Endothelial cell of hepatic sinusoid (primary cell): ENCODE measurements around the gene THBS1.

Experiments used
- in situ Hi-C: cut with HindIII; loops from 2 replicates; pipeline ENCODE4 v1.10.0; 2017; ENCODE audit warnings: low sequenced_read_pairs

The THBS1 gene

GRCh38 chr15:39573287-39573686, 7.6 kb upstream of the THBS1 start:
- in situ Hi-C loops: loop anchor here (5.0 to 10.0 kb wide), 3 partner anchors 76 to 396 kb away; no protein-coding TSS in a partner anchor

- in situ Hi-C loops: loop anchor here (5.0 to 10.0 kb wide), 3 partner anchors 77 to 397 kb away; no protein-coding TSS in a partner anchor
Observed at GRCh38 chr15:39573844-39574243, 7.0 kb upstream of the THBS1 start.

GRCh38 chr15:39574427-39574826, 6.5 kb upstream of the THBS1 start:
- in situ Hi-C loops: loop anchor here (5.0 to 10.0 kb wide), 3 partner anchors 77 to 397 kb away; no protein-coding TSS in a partner anchor

DNA sequence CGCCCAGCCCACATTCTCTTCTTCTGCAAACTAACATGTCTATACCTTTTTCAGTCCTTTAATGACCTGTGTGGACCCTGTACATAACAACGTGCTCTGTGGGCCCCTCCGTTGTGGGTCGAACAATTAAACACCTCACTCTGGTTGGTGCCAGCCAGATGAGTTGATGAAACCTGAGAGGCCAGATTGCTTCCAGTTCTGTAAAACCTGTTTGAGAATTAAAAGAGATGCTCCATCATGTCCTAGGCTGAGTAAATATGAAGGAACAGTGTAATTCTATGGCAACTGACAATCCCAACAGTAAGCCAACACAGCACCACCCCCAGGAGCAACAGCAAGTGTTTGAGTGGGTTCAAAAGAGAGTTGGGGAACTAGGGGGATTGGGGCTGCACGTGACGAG, 5.7 kb upstream of the THBS1 start:
- in situ Hi-C loops: loop anchor here (10.0 kb wide), 1 partner anchor 210 kb away; no protein-coding TSS in a partner anchor

DNA sequence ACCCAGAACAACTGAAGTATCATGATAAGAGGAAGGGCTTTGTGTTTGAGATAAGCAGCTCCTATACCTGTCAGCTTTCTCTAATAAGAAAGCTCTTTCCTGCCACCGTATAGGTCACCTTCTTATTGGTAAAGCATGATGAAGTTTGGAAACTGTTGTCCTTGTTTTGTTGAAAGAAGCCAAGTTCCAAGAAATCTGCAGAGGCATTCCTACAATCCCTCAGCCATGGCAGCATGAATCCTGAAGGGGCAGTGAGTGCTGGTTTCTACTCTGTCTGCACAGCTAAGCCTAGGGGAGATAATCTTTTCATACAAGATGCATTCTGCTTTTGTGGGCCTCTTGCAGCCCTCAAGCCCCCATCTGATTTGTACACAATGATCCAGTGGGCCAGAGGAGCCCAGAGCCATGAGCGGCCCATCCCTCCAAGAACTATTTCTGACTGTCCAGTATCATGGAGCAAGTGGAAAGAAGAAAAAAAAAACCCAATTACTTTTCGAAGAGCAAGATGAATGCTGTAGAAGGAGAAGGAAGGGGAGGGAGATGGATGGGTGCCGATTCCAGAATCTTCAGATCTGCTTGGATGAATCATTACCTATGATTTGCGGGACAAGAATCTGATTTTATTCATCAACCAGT, 1.9 kb upstream of the THBS1 start:
- in situ Hi-C loops: loop anchor here (10.0 kb wide), 1 partner anchor 214 kb away; no protein-coding TSS in a partner anchor

DNA sequence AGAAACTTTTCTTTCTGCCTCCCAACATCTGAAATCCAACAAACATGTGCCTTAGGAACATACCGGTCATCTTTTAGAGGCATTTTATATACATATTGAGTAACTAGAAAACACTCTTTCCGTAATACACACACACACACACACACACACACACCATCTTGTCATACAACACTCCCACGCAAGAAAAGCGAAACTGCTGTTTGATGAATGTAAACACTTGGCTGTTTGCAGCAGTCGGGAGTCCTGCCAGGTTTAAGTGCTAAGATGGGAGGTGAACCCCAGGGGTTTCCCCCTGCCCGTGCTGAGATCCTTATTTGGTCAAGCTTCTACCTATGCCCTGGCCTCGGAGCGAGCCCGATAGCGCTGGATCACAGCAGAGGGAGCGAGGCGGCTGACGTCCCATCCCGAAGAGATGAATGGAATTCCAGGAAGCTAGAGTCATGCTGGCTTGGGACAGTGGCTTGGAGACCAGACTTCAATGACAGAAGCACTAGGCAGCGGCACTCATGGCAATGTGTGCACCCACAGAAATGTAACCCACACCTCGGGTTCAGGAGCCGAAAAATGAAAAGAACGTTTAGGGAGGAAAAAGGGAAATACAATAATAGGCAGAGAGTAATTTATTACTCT, 1.3 kb upstream of the THBS1 start:
- in situ Hi-C loops: loop anchor here (10.0 kb wide), 1 partner anchor 215 kb away; no protein-coding TSS in a partner anchor

GRCh38 chr15:39580117-39580484, 778 bp upstream of the THBS1 start:
- in situ Hi-C loops: no loop called here

DNA sequence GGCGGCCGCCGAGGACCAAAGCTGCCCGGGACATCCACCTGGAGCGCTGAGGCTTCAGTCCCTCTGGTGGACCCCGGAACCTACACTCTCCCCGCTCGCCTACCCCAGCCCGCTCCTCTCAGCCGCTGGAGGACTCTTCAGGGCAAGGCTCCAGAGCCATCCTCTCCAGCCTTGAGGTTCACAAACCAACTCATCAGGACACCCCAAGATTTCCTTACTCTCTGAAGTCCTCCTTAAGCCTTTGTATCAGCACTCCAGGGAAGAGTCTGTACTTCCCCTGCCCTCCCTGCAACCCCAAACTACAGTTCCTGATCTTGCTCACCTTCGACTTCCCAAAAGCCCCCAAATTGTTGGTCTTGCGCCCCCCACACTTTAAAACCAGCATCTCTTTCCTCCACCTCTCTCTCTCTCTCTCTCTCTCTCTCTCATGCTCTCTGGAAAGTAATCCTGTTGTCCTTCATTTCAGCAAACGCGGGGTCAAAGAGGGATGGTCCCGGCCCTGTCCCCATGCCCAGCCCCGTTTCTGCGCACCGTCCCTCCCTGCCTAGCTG, 438 bp downstream of the THBS1 start:
- in situ Hi-C loops: no loop called here

GRCh38 chr15:39581793-39582285, 960 bp downstream of the THBS1 start:
- in situ Hi-C loops: no loop called here

DNA sequence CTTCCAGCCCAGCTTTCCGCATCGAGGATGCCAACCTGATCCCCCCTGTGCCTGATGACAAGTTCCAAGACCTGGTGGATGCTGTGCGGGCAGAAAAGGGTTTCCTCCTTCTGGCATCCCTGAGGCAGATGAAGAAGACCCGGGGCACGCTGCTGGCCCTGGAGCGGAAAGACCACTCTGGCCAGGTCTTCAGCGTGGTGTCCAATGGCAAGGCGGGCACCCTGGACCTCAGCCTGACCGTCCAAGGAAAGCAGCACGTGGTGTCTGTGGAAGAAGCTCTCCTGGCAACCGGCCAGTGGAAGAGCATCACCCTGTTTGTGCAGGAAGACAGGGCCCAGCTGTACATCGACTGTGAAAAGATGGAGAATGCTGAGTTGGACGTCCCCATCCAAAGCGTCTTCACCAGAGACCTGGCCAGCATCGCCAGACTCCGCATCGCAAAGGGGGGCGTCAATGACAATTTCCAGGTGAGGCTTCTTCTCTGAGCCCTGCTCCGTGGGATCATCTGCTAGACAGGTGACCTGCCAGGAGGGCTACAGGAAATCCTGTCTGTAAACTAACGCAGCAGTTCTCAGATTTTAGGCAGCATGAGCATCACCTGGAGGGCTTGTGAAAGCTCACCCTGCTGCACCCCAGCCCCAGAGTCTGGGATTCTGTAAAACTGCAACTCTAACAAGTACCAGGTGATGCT, 1.6 kb downstream of the THBS1 start:
- in situ Hi-C loops: no loop called here

DNA sequence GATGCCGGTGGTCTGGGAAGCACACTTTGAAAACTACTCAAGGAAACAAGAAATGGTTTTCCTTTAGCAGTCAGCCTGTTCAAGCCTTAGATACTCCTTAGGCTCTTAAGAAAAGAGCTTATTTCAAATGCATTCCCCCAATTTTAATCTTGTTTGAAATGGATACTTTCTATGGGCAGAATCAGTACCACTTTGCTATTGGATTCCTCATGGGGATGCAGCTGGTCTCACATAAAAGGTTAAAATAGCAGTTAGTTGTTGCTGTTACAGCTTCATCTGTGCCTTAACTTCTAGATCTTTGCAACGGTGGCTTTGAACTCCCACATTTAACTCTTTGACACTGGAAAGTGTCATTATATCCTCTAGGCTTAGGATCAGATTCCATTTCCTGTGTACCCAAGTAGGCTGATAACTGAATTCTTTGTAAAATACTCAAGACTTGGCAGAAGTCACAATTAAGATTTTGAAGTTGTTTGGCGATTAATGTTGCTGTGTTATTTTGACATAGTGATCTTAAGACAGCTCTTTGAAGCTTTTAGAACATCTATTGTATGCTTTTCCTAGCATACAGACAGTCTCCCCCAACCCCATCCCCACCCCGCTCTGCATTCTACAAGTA, 2.2 kb downstream of the THBS1 start:
- in situ Hi-C loops: no loop called here

- in situ Hi-C loops: no loop called here
Observed at GRCh38 chr15:39583596-39584265, 2.9 kb downstream of the THBS1 start.

- in situ Hi-C loops: no loop called here
Observed at GRCh38 chr15:39584266-39584659, 3.4 kb downstream of the THBS1 start.

GRCh38 chr15:39584662-39585388, 3.9 kb downstream of the THBS1 start:
- in situ Hi-C loops: no loop called here

- in situ Hi-C loops: no loop called here
Observed at GRCh38 chr15:39585389-39585841, 4.5 kb downstream of the THBS1 start.

DNA sequence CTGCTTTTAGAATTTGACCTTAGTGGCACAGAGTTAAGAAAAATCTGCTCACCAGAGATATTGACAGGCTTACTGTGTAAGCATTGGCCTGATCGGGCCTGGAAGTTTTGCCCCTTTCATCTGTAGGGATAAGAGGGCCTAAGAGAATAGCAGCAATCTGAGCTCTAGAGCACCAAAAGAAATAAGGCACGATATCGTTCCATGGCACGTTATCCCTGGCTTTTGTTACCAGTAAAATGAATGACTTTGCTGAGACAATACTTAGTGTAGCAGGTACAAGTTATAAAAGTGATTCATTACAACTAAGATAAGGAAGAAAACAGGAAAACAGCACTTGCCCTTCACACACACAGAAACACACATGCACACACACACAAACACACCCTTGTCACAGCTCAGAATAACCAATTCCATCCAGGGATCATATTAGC, 5.0 kb downstream of the THBS1 start:
- in situ Hi-C loops: no loop called here

DNA sequence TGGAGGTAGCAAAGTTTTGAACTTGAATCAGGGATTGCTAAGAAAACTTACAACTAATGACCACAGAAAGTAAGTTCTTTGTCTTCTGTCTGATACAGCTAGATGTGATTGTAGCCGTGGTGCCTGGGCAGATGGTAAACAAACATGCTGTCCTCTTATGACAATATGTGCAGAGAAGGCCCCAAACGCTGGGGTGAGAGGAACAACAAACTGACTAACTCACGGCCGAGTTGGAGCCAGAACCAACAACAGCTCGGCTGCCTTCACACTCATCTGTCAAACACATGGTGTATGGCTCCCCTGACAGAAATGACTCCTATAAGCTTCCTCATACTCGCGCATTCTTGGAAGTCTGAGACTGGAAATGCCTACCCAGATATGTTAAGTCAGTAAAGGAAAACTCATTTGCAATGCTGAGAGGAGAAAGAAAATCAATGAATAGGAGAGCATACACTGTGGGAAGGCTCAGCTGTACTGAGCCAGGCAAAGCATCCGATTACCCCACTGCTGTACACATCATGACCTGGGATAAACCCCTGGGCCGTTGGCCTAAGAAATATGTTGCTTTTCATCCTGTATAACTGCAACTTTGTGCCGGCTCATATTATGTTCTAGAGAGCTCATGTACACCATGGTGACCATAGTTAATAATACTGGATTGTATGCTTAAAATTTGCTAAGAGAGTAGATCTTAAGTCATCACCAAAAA, 5.7 kb downstream of the THBS1 start:
- in situ Hi-C loops: no loop called here

- in situ Hi-C loops: no loop called here
Observed at GRCh38 chr15:39587096-39587721, 6.3 kb downstream of the THBS1 start.
